GM23338 (cell line): ENCODE results near the gene ADIPOR1. TPM values are rescaled to one million over a fixed set of nuclear protein-coding genes. Genes with fewer than 3 reads are reported as not detected.

Experiments
- ATAC-seq: fragments of 200-7000 bp; cut with Tn5 transposase; 3 replicates; pipeline ENCODE4 v1.9.1; 2020
- DNase-seq: peaks from one replicate; pipeline ENCODE4 v3.0.0-alpha.2; 2015; ENCODE audit warnings: low spot score
- H2AFZ ChIP-seq: fragments of 200-600 bp; sonication (generic); 2 replicates; pipeline ENCODE4 v1.8.0; 2016; ENCODE audit warnings: antibody characterized with exemption, mild to moderate bottlenecking, moderate library complexity
- H3F3A ChIP-seq: fragments of 200-600 bp; sonication (generic); replicated peaks from 2 replicates; pipeline ENCODE4 v1.8.0; 2017; ENCODE audit warnings: antibody characterized with exemption, mixed run types, low read depth
- H3K27ac ChIP-seq: fragments of 200-600 bp; sonication (generic); 2 replicates; pipeline ENCODE4 v1.6.1; 2016; ENCODE audit warnings: low read depth
- H3K27me3 ChIP-seq: fragments of 200-600 bp; sonication (generic); 2 replicates; pipeline ENCODE4 v1.8.0; 2016; ENCODE audit warnings: mild to moderate bottlenecking, mixed run types, moderate library complexity; ENCODE audit not compliant: insufficient read depth
- H3K36me3 ChIP-seq: fragments of 200-600 bp; sonication (generic); 2 replicates; pipeline ENCODE4 v1.8.0; 2016; ENCODE audit warnings: mild to moderate bottlenecking; ENCODE audit not compliant: insufficient read depth
- H3K4me1 ChIP-seq: fragments of 200-600 bp; sonication (generic); 2 replicates; pipeline ENCODE4 v1.8.0; 2016; ENCODE audit warnings: mild to moderate bottlenecking, moderate library complexity; ENCODE audit not compliant: insufficient read depth
- H3K4me2 ChIP-seq: fragments of 200-600 bp; sonication (generic); 2 replicates; pipeline ENCODE4 v1.7.1; 2017; ENCODE audit warnings: mixed run types
- H3K4me3 ChIP-seq: fragments of 200-600 bp; sonication (generic); 2 replicates; pipeline ENCODE4 v1.6.1; 2016; ENCODE audit warnings: mixed run types
- H3K79me2 ChIP-seq: fragments of 200-600 bp; sonication (generic); replicated peaks from 2 replicates; pipeline ENCODE4 v1.8.0; 2017; ENCODE audit warnings: mild to moderate bottlenecking; ENCODE audit not compliant: insufficient read depth
- H3K9me2 ChIP-seq: fragments of 200-600 bp; sonication (generic); 2 replicates; pipeline ENCODE4 v1.8.0; 2017; ENCODE audit not compliant: insufficient read depth
- H4K20me1 ChIP-seq: fragments of 200-600 bp; sonication (generic); replicated peaks from 2 replicates; pipeline ENCODE4 v1.8.0; 2017; ENCODE audit warnings: mild to moderate bottlenecking; ENCODE audit not compliant: insufficient read depth
- H3K27ac Mint-ChIP-seq: 2 replicates; pipeline ENCODE4 v1.8.0; 2020; ENCODE audit warnings: inconsistent platforms, mild to moderate bottlenecking, moderate library complexity, mixed read lengths
- H3K27me3 Mint-ChIP-seq: 3 replicates; pipeline ENCODE4 v1.8.0; 2022; ENCODE audit warnings: low read depth, mild to moderate bottlenecking, moderate library complexity, mixed read lengths, inconsistent platforms; ENCODE audit not compliant: insufficient read depth, poor library complexity
- H3K36me3 Mint-ChIP-seq: 3 replicates; pipeline ENCODE4 v1.8.0; 2021; ENCODE audit warnings: low read depth, mild to moderate bottlenecking, inconsistent platforms, moderate library complexity, mixed read lengths
- H3K4me1 Mint-ChIP-seq: 3 replicates; pipeline ENCODE4 v1.8.0; 2020; ENCODE audit warnings: mild to moderate bottlenecking, inconsistent platforms, mixed read lengths
- H3K4me3 Mint-ChIP-seq: 3 replicates; pipeline ENCODE4 v1.8.0; 2021; ENCODE audit warnings: moderate library complexity, mild to moderate bottlenecking, inconsistent platforms, mixed read lengths
- H3K9me3 Mint-ChIP-seq: 3 replicates; pipeline ENCODE4 v1.8.0; 2020; ENCODE audit warnings: moderate library complexity, mild to moderate bottlenecking, inconsistent platforms, mixed read lengths
- CREB1 ChIP-seq: fragments of 250-450 bp; sonication (Bioruptor Pico); IDR thresholded peaks from 2 replicates; pipeline ENCODE4 v1.5.0; 2020; ENCODE audit warnings: low read depth, mild to moderate bottlenecking, moderate library complexity
- EZH2 ChIP-seq: fragments of 200-600 bp; sonication (generic); IDR thresholded peaks from one replicate; pipeline ENCODE4 v1.8.0; 2017; ENCODE audit warnings: antibody characterized with exemption, mild to moderate bottlenecking, low read depth; ENCODE audit not compliant: unreplicated experiment
- EZH2phosphoT487 ChIP-seq: fragments of 200-600 bp; sonication (generic); IDR thresholded peaks from one replicate; pipeline ENCODE4 v1.8.1; 2018; ENCODE audit warnings: antibody characterized with exemption; ENCODE audit not compliant: unreplicated experiment
- JUNB ChIP-seq: IDR thresholded peaks from one replicate; pipeline ENCODE4 v1.6.1; 2016; ENCODE audit warnings: antibody characterized with exemption; ENCODE audit not compliant: unreplicated experiment
- NANOG ChIP-seq: IDR thresholded peaks from 2 replicates; pipeline ENCODE4 v1.6.1; 2016; ENCODE audit warnings: antibody characterized with exemption, borderline replicate concordance
- POLR2AphosphoS5 ChIP-seq: IDR thresholded peaks from 2 replicates; pipeline ENCODE4 v1.6.1; 2016; ENCODE audit warnings: antibody characterized with exemption, low read depth
- ZNF114 ChIP-seq: fragments of 250-450 bp; sonication (Bioruptor Pico); IDR thresholded peaks from 2 replicates; pipeline ENCODE4 v1.5.0; 2020; ENCODE audit warnings: mild to moderate bottlenecking, moderate library complexity
- ZNF331 ChIP-seq: fragments of 250-450 bp; sonication (Bioruptor Pico); IDR thresholded peaks from 2 replicates; pipeline ENCODE4 v1.5.0; 2020; ENCODE audit warnings: low read depth, mild to moderate bottlenecking, moderate library complexity
- polyA plus RNA-seq: library from polyadenylated mRNA; unstranded; fragments of >200 nt; fragmentation: Nextera tagmentation; extraction: Ambion mirVana; gene quantifications from 2 replicates; pipeline ENCODE4 v1.2.1, GENCODE V29; 2016
- total RNA-seq: library from RNA; depleted of rRNA; stranded (reverse); fragments of >200 nt; shearing (Covaris generic); gene quantifications from 2 replicates; pipeline ENCODE4 v1.2.3, GENCODE V29; 2014
- TF ChIP-seq, protein P1 (sequence below): fragments of 250-450 bp; sonication (Bioruptor Pico); IDR thresholded peaks from 2 replicates; pipeline ENCODE4 v1.5.0; 2020; ENCODE audit warnings: mild to moderate bottlenecking, moderate library complexity
- TF ChIP-seq, protein P2 (sequence below): IDR thresholded peaks from 2 replicates; pipeline ENCODE4 v1.6.1; 2016; ENCODE audit warnings: antibody characterized with exemption

Gene ADIPOR1
- total and polyA plus RNA-seq, 2 experiments from 2014 or later: 47.2 to 59.1 TPM

DNA sequence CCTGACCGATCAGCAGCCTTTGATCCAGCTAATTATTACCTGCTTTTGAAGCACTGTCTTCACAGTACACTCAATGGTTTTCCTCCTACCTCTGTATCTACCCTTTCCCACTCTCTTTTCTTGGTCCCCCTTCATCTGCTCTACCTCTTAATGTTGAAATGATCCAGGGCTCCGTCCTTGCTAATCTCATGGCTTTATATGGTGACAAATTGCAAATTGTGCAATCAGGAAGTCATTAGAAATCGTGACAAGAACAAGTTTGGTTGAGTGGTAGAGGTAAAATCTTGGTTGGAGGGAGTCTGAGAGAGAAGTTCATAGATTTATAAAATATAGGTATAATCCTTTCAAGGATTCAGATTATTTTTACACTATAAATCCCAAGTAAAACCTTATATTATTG lies 18.5 kb upstream of the ADIPOR1 start (continued):
- TF ChIP-seq, protein P1, sequence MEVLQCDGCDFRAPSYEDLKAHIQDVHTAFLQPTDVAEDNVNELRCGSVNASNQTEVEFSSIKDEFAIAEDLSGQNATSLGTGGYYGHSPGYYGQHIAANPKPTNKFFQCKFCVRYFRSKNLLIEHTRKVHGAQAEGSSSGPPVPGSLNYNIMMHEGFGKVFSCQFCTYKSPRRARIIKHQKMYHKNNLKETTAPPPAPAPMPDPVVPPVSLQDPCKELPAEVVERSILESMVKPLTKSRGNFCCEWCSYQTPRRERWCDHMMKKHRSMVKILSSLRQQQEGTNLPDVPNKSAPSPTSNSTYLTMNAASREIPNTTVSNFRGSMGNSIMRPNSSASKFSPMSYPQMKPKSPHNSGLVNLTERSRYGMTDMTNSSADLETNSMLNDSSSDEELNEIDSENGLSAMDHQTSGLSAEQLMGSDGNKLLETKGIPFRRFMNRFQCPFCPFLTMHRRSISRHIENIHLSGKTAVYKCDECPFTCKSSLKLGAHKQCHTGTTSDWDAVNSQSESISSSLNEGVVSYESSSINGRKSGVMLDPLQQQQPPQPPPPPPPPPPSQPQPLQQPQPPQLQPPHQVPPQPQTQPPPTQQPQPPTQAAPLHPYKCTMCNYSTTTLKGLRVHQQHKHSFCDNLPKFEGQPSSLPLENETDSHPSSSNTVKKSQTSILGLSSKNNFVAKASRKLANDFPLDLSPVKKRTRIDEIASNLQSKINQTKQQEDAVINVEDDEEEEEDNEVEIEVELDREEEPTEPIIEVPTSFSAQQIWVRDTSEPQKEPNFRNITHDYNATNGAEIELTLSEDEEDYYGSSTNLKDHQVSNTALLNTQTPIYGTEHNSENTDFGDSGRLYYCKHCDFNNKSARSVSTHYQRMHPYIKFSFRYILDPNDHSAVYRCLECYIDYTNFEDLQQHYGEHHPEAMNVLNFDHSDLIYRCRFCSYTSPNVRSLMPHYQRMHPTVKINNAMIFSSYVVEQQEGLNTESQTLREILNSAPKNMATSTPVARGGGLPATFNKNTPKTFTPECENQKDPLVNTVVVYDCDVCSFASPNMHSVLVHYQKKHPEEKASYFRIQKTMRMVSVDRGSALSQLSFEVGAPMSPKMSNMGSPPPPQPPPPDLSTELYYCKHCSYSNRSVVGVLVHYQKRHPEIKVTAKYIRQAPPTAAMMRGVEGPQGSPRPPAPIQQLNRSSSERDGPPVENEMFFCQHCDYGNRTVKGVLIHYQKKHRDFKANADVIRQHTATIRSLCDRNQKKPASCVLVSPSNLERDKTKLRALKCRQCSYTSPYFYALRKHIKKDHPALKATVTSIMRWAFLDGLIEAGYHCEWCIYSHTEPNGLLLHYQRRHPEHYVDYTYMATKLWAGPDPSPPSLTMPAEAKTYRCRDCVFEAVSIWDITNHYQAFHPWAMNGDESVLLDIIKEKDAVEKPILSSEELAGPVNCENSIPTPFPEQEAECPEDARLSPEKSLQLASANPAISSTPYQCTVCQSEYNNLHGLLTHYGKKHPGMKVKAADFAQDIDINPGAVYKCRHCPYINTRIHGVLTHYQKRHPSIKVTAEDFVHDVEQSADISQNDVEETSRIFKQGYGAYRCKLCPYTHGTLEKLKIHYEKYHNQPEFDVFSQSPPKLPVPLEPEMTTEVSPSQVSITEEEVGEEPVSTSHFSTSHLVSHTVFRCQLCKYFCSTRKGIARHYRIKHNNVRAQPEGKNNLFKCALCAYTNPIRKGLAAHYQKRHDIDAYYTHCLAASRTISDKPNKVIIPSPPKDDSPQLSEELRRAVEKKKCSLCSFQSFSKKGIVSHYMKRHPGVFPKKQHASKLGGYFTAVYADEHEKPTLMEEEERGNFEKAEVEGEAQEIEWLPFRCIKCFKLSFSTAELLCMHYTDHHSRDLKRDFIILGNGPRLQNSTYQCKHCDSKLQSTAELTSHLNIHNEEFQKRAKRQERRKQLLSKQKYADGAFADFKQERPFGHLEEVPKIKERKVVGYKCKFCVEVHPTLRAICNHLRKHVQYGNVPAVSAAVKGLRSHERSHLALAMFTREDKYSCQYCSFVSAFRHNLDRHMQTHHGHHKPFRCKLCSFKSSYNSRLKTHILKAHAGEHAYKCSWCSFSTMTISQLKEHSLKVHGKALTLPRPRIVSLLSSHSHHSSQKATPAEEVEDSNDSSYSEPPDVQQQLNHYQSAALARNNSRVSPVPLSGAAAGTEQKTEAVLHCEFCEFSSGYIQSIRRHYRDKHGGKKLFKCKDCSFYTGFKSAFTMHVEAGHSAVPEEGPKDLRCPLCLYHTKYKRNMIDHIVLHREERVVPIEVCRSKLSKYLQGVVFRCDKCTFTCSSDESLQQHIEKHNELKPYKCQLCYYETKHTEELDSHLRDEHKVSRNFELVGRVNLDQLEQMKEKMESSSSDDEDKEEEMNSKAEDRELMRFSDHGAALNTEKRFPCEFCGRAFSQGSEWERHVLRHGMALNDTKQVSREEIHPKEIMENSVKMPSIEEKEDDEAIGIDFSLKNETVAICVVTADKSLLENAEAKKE (CRISPR knock-in tag): no peak
- TF ChIP-seq POLR2AphosphoS5 (no peak), ZNF331 (no peak)

DNA sequence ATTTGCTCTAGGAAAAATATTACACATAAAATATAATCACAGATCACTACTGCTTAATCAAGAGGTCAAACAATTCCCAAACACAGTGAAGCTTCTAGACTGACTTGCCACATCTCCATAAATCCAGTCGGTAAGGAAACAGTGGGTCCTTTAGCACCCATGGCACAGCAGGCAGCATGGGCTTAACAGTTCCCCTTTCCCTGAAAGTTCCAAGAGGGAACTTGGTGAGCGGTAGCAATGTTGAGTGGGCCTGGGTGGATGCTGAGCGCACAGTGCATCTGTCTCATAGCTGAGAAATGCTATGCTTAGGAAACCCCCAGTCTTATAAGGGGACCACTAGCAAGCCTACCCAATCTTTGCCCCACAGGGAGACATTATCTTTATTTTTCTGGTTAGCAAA lies 16.7 kb upstream of the ADIPOR1 start:
- H3F3A ChIP-seq: no peaks in the 10 kb centered on the region
- H3K27ac Mint-ChIP-seq: no peak overlapping the region
- no peaks in the 10 kb centered on the region for H3K27me3 ChIP-seq
- H3K9me3 Mint-ChIP-seq: no peaks in the 10 kb centered on the region
- no peak overlapping the region for H3K4me3 ChIP-seq
- no peaks in the 10 kb centered on the region for H3K9me2 ChIP-seq
- H3K36me3 ChIP-seq: no peaks in the 10 kb centered on the region
- H3K4me1 ChIP-seq: peaks cover 11% of the 10 kb centered on the region
- H3K27ac ChIP-seq: no peak overlapping the region
- H3K4me3 Mint-ChIP-seq: no peak overlapping the region
- H3K79me2 ChIP-seq: no peaks in the 10 kb centered on the region
- H2AFZ ChIP-seq: peak overlapping the region; percentile 53; the same call in 1 of the 2 replicates
- H3K27me3 Mint-ChIP-seq: peaks cover 2% of the 10 kb centered on the region
- no peaks in the 10 kb centered on the region for H3K36me3 Mint-ChIP-seq
- no peak for DNase-seq
- peaks cover 21% of the 10 kb centered on the region for H3K4me1 Mint-ChIP-seq
- ATAC-seq: no peak
- no peak overlapping the region for H3K4me2 ChIP-seq
- H4K20me1 ChIP-seq: no peaks in the 10 kb centered on the region
- no peak for TF ChIP-seq NANOG
- TF ChIP-seq, protein P1 (CRISPR knock-in tag): no peak
- no peak for TF ChIP-seq ZNF114 (CRISPR knock-in tag)
- no peak for TF ChIP-seq POLR2AphosphoS5
- no peak for TF ChIP-seq CREB1 (CRISPR knock-in tag)
- TF ChIP-seq EZH2phosphoT487: no peak
- no peak for TF ChIP-seq JUNB
- TF ChIP-seq ZNF331: no peak
- TF ChIP-seq, protein P2, sequence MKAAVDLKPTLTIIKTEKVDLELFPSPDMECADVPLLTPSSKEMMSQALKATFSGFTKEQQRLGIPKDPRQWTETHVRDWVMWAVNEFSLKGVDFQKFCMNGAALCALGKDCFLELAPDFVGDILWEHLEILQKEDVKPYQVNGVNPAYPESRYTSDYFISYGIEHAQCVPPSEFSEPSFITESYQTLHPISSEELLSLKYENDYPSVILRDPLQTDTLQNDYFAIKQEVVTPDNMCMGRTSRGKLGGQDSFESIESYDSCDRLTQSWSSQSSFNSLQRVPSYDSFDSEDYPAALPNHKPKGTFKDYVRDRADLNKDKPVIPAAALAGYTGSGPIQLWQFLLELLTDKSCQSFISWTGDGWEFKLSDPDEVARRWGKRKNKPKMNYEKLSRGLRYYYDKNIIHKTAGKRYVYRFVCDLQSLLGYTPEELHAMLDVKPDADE: no peak
- TF ChIP-seq EZH2: no peak
